IPS DF 4.7 (cell line): Measurements from ENCODE around the gene SSBP1.
"Not testable (repeated sequence)": the region's sequence is repeated elsewhere in the genome, so short reads cannot be mapped to it uniquely, and the experiment has no call there.

Experiments
- DNase-seq: peaks from one replicate; pipeline ENCODE4 v3.0.0-alpha.2; 2013; ENCODE audit warnings: low spot score; ENCODE audit errors: extremely low read depth

SSBP1 gene

GRCh38 chr7:141770083-141770583, 32.0 kb downstream of the SSBP1 start:
- DNase-seq = not testable (repeated sequence)

GRCh38 chr7:141776374-141776773, 38.2 kb downstream of the SSBP1 start, which contains the start of gene TAS2R4:
Gene TAS2R4 (plus strand): TSS chr7:141776674. CDS start chr7:141778489, 1,815 bp downstream.
- DNase-seq = no peak

DNA sequence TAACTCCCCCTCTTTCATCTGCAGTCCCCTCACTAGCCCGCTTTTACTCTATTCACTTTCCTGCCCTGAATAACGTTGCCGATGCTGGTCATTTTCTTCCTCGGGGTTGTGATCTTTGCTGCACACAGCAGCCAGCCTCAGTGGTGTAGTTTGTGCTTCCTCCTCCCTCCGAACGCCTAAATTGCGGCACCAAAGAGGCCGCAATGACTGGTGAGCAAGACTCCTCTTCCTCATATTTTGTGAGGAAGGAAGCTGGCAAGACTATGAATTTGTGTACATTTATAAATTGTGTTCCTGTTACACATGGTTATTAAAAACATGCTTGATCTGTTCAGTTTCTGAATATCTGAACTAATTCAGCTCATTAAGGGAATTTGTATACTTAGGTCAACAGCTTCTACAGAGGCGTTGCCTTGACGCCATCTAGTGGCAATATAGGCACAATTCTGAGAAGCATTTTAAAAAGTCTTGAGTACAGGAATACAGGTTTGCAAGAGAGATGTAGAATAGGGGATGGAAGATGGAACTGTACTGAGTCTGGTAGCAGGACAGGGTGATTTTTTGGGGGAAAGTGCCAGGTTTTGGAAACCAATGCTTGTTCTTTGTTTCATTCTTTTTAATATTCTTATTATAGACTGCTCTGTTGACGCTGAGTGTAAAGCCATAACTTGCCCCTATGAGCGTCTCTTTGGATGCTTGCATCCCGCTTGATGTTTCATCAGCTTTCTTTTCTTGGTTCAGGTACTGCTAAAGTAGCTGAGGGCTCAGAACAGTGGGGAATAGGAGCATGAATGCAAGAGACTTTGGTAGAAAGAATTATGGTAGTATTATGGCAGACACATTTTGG, 47.8 kb downstream of the SSBP1 start:
- DNase-seq = peak; percentile 25

- no peak for DNase-seq
Measured at GRCh38 chr7:141788296-141788695, 50.1 kb downstream of the SSBP1 start.

DNA sequence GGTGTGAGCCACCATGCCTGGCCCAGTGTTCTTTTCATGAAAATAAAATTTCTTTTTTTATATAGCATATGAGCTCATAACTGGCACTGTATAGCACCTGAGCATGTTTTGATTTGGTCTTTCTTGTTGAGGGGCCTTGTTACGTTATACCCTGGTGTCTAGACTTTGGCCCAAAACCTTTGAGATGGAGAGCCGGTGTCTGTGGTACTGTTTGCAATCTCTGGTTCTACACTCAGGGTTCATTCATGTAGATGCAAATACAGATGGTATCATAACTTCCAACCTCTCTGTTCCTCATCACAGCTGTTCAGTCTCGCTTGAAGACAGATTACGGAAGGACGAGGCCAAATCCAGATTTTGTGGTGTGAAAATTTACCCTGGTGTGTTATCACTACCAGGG, 51.8 kb downstream of the SSBP1 start, which contains the start of gene TAS2R5:
TSS of gene TAS2R5 (plus strand) at position 301 of the 400 bp plus-strand sequence. CDS start 145 bp downstream, outside the sequence.
- no peak for DNase-seq

- no peak for DNase-seq
Measured at GRCh38 chr7:141792526-141792925, 54.4 kb downstream of the SSBP1 start.
